Measurements from ENCODE around the gene TOB1.

Gene TOB1

DNA sequence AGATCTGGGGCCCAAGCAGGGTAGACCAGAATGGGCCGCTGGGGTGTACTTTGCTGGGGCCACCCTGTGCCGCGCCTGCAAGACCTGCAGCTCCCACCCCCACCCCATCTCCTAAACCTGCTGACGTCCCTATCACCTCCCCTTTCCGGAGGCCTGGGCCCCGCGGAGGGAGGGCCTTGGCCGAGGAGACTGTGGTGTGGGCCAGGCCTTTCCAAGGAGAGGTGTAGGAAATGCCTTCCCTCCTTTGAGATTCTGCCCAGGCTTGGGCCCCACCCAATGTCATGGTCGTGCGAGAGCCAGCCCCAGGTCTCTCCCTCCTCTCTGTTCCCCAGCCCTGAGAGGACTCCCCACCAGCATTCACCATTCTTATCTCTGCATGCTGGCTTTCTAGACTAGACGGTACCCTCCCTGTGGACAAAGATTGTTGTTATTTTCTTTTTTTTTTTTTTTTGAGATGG, 34.7 kb downstream of the TOB1 start:
- DNase-seq (ENCODE audit: low read depth): no peak
- TF ChIP-seq, protein P1, sequence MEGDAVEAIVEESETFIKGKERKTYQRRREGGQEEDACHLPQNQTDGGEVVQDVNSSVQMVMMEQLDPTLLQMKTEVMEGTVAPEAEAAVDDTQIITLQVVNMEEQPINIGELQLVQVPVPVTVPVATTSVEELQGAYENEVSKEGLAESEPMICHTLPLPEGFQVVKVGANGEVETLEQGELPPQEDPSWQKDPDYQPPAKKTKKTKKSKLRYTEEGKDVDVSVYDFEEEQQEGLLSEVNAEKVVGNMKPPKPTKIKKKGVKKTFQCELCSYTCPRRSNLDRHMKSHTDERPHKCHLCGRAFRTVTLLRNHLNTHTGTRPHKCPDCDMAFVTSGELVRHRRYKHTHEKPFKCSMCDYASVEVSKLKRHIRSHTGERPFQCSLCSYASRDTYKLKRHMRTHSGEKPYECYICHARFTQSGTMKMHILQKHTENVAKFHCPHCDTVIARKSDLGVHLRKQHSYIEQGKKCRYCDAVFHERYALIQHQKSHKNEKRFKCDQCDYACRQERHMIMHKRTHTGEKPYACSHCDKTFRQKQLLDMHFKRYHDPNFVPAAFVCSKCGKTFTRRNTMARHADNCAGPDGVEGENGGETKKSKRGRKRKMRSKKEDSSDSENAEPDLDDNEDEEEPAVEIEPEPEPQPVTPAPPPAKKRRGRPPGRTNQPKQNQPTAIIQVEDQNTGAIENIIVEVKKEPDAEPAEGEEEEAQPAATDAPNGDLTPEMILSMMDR (IDR thresholded peaks at IDR 0.05; ENCODE audit: insufficient read depth, low read depth, low read length, missing control alignments): no peak

DNA sequence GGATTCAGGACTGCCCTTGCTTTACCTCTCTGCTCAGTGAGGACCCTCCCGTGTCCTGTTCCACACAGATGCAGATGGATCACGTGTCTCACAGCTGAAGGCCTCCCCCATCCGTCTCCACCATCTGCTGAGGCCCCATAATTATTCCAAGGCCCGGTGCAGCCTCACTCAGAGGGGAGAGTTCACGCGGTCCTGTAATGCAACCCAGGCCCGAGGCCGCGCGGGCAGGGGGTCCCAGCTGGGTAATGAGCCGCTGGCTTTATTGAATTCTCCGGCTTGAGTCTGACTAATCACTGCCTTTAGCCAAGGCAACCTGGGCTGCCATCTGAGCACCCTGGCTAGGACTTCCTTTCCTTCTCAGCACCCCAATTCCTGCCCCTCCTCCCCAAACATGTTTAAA, 35.2 kb downstream of the TOB1 start:
- TF ChIP-seq, protein P1 (IDR thresholded peaks at IDR 0.05; ENCODE audit: insufficient read depth, low read depth, low read length, missing control alignments): no peak
- no peak for DNase-seq (ENCODE audit: low read depth)
- no peak overlapping the region for H3K4me3 ChIP-seq (ENCODE audit: low read depth, low read length)

More for the DNA sequence above, 34.7 kb downstream of the TOB1 start:
- H3K4me3 ChIP-seq (ENCODE audit: low read depth, low read length): no peak overlapping the region

DNA sequence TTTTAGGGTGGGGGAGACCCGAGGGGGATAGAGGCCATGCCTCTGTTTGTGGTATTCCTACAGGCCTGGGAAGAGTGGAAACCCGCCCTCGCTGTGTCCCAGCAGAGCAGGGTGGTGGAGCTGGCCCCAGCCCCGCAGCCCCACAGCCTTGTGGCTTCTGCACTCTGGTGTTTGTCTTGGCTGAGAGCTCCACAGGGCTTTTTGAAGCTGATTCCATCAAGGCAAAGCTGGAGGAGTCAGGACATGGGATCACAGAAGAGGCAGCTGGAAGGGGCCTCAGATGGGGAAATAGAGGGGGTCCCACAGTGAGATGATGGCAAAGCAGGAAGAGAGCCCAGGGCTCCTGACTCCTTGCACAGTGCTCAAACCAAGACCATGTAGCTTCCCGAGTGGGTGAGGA, 35.8 kb downstream of the TOB1 start:
- TF ChIP-seq, protein P1 (IDR thresholded peaks at IDR 0.05; ENCODE audit: insufficient read depth, low read depth, low read length, missing control alignments): no peak
- no peak overlapping the region for H3K4me3 ChIP-seq (ENCODE audit: low read depth, low read length)
- DNase-seq (ENCODE audit: low read depth): no peak

DNA sequence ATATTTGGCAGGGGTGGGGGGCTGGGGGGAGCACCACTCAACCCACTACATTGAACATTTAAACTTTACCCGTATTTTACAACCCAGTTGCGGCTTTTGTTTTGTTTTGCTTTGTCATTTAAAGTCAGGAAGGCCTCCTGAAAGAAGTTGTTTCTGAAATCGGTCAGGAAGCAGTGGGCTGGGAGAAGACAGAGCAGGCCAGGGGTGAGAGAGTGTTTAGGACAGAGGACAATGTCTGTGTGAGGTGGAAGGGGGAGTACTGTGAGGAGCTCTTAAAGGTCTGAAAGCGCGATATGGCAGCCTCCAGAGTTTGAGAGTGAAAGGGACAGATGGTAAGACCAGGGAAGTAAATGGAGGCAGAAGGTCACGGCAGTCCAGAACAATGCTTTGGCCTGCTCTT, 36.8 kb downstream of the TOB1 start:
- TF ChIP-seq, protein P1 (IDR thresholded peaks at IDR 0.05; ENCODE audit: insufficient read depth, low read depth, low read length, missing control alignments): no peak
- no peak overlapping the region for H3K4me3 ChIP-seq (ENCODE audit: low read depth, low read length)
- DNase-seq (ENCODE audit: low read depth): no peak

DNA sequence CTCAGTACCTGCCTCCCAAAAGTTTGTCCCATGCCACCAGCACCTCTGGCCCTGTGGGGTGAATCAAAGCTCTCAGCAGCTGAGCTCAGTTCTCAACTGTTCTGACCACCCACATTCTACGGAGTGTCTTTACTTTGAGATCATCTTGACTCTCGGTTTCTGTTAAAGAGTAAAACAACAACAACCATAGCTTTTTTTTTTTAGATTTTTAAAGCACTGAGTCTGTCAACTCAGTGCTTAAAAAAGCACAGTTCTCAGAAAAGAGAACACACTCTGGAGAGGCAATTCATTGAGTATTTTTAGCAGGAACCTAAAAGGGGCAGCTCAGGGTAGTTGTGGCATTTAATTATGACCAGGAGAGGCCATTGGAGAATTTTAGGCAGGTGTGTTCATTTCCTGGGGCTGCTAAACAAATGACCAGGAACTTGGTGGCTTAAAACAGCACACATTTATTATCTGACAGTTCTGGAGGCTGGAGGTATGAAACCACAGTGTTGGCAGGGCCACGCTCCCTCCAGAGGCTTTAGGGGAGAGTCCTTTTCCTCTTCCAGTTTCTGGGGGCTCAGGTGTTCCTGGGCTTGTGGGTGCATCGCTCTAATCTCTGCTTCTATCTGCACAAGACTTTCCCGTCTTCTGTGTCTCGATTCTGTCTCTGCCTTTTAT, 37.5 kb downstream of the TOB1 start:
- DNase-seq (ENCODE audit: low read depth): peak; percentile 71

DNA sequence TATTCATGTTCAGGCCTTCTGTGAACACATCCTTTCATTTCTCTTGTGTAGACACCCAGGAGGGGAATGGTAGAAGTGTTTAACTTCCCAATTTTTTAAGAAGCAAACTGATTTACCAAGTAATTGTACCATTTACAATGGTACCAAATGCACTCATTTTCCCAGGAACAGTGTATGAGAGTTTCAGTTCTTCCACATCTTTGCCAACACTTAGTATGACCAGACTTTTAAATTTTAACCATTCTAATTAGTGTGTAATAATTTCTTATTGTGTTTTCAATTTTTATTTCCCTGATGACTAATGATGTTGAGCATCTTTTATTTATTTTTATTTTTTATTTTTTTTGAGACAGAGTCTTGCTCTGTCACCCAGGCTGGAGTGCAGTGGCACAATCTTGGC, 41.0 kb downstream of the TOB1 start:
- no peak for DNase-seq (ENCODE audit: low read depth)
- TF ChIP-seq, protein P1 (IDR thresholded peaks at IDR 0.05; ENCODE audit: insufficient read depth, low read depth, low read length, missing control alignments): no peak
- no peak overlapping the region for H3K4me3 ChIP-seq (ENCODE audit: low read depth, low read length)

More for the DNA sequence above, 37.5 kb downstream of the TOB1 start:
- TF ChIP-seq, protein P1 (IDR thresholded peaks at IDR 0.05; ENCODE audit: insufficient read depth, low read depth, low read length, missing control alignments): no peak
- H3K4me3 ChIP-seq (ENCODE audit: low read depth, low read length): no peak overlapping the region

DNA sequence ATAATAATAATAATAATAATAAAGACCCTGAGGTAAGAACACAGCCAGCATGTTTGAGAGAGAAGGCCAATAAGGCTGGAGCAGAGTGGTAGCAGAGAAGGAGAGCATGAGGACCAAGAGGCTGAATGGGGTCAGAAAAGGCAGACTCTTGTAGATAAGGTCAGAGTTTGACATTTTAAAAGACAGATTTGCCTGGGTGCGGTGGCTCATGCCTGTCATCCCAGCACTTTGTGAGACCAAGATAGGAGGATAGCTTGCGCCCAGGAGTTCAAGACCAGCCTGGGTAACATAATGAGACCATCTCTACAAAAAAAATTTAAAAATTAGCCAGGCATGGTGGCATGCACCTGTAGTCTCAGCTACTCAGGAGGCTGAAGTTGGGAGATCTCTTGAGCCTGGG, 41.7 kb downstream of the TOB1 start:
- TF ChIP-seq, protein P1 (IDR thresholded peaks at IDR 0.05; ENCODE audit: insufficient read depth, low read depth, low read length, missing control alignments): no peak
- H3K4me3 ChIP-seq (ENCODE audit: low read depth, low read length): no peak overlapping the region
- DNase-seq (ENCODE audit: low read depth): no peak

All from GM12865 (cell line).